ENCODE data around the gene BEST4. TPM values are rescaled to one million over a fixed set of nuclear protein-coding genes. Genes with fewer than 3 reads are reported as not detected.

BEST4 gene
- polyA plus RNA-seq, 1 donor from 2014 or later: not detected

DNA sequence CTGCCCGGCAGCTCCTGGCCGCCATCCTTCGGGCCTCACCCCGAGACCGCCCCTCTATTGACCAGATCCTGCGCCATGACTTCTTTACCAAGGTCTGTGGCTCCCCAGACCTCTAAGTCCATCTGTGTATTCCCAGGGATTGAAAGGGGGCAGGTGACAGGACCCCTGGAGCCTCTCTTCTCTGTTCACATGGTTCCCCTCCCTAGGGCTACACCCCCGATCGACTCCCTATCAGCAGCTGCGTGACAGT, 15.0 kb upstream of the BEST4 start:
- Histone ChIP-seq H3F3A (ENCODE audit: insufficient read depth, low read length, poor library complexity, severe bottlenecking) (no peaks in the 10 kb centered on the region), H3K27ac (ENCODE audit: low read length) (no peak overlapping the region), H3K9ac (ENCODE audit: low read length) (peak overlapping the region; percentile 68), H3K9me2 (ENCODE audit: insufficient read depth, low read length) (no peaks in the 10 kb centered on the region), H3K4me2 (ENCODE audit: low read length) (no peak overlapping the region), H3K9me3 (ENCODE audit: low read length) (no peaks in the 10 kb centered on the region), H3K79me2 (replicated peaks; ENCODE audit: insufficient read depth, low read length) (no peaks in the 10 kb centered on the region), H3K27me3 (ENCODE audit: insufficient read depth, low read depth, low read length) (no peaks in the 10 kb centered on the region), H2AFZ (ENCODE audit: low read depth, low read length) (no peak overlapping the region), H3K4me3 (ENCODE audit: low read length) (peak overlapping the region; percentile 89), H4K20me1 (ENCODE audit: insufficient read depth) (no peaks in the 10 kb centered on the region), H3K36me3 (ENCODE audit: insufficient read depth, low read length) (no peaks in the 10 kb centered on the region)
- no peak for TF ChIP-seq MXI1 (conservative IDR thresholded peaks at IDR 0.05; ENCODE audit: poor library complexity, severe bottlenecking)
- TF ChIP-seq SMC3 (conservative IDR thresholded peaks at IDR 0.05; ENCODE audit: poor library complexity): no peak
- no peak for TF ChIP-seq POLR2AphosphoS5 (IDR thresholded peaks at IDR 0.05)
- no peak for TF ChIP-seq EP300 (conservative IDR thresholded peaks at IDR 0.05; ENCODE audit: poor library complexity, severe bottlenecking)
- no peak for TF ChIP-seq RAD21 (conservative IDR thresholded peaks at IDR 0.05)
- TF ChIP-seq, protein P1, sequence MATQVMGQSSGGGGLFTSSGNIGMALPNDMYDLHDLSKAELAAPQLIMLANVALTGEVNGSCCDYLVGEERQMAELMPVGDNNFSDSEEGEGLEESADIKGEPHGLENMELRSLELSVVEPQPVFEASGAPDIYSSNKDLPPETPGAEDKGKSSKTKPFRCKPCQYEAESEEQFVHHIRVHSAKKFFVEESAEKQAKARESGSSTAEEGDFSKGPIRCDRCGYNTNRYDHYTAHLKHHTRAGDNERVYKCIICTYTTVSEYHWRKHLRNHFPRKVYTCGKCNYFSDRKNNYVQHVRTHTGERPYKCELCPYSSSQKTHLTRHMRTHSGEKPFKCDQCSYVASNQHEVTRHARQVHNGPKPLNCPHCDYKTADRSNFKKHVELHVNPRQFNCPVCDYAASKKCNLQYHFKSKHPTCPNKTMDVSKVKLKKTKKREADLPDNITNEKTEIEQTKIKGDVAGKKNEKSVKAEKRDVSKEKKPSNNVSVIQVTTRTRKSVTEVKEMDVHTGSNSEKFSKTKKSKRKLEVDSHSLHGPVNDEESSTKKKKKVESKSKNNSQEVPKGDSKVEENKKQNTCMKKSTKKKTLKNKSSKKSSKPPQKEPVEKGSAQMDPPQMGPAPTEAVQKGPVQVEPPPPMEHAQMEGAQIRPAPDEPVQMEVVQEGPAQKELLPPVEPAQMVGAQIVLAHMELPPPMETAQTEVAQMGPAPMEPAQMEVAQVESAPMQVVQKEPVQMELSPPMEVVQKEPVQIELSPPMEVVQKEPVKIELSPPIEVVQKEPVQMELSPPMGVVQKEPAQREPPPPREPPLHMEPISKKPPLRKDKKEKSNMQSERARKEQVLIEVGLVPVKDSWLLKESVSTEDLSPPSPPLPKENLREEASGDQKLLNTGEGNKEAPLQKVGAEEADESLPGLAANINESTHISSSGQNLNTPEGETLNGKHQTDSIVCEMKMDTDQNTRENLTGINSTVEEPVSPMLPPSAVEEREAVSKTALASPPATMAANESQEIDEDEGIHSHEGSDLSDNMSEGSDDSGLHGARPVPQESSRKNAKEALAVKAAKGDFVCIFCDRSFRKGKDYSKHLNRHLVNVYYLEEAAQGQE (IDR thresholded peaks at IDR 0.05; ENCODE audit: borderline replicate concordance): no peak
- TF ChIP-seq, protein P2, sequence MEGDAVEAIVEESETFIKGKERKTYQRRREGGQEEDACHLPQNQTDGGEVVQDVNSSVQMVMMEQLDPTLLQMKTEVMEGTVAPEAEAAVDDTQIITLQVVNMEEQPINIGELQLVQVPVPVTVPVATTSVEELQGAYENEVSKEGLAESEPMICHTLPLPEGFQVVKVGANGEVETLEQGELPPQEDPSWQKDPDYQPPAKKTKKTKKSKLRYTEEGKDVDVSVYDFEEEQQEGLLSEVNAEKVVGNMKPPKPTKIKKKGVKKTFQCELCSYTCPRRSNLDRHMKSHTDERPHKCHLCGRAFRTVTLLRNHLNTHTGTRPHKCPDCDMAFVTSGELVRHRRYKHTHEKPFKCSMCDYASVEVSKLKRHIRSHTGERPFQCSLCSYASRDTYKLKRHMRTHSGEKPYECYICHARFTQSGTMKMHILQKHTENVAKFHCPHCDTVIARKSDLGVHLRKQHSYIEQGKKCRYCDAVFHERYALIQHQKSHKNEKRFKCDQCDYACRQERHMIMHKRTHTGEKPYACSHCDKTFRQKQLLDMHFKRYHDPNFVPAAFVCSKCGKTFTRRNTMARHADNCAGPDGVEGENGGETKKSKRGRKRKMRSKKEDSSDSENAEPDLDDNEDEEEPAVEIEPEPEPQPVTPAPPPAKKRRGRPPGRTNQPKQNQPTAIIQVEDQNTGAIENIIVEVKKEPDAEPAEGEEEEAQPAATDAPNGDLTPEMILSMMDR (IDR thresholded peaks at IDR 0.05; ENCODE audit: poor library complexity, severe bottlenecking): no peak
- TF ChIP-seq EZH2 (IDR thresholded peaks at IDR 0.05; ENCODE audit: borderline replicate concordance, insufficient read depth, low read length, poor library complexity, severe bottlenecking): no peak
- TF ChIP-seq TAF1 (IDR thresholded peaks at IDR 0.05; ENCODE audit: low read depth): no peak

DNA sequence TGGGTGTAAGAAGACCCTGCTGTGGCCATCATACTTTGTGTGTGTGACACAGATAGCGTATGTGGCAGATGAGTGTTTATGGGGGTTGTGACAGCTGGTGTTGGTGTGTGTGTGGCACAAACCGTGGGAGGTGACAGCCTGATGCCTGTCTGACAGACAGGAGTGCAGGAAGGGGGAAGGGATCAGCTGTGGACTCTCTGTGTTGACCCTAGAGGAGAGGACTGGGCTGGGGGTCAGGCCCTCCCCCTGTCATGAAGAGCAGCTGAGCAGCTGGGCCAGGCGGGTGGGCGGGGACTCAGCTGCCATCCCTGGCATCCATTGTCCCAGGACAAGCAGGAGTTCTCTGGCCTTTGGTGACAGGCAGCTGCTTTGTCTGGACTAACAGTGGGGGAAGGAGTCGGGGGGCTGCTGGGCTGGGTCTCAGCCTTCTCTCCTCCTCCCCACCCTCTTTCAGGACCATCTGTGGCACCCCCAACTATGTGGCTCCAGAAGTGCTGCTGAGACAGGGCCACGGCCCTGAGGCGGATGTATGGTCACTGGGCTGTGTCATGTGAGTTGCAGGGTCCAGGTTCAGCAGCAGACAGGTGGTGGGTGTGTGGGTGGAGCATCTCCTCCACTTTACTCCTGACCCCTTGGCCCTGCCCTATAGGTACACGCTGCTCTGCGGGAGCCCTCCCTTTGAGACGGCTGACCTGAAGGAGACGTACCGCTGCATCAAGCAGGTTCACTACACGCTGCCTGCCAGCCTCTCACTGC, 14.5 kb upstream of the BEST4 start:
- no peaks in the 10 kb centered on the region for H3F3A ChIP-seq (ENCODE audit: insufficient read depth, low read length, poor library complexity, severe bottlenecking)
- no peaks in the 10 kb centered on the region for H3K27me3 ChIP-seq (ENCODE audit: insufficient read depth, low read depth, low read length)
- peak overlapping the region; percentile 39 for H3K4me2 ChIP-seq (ENCODE audit: low read length)
- TF ChIP-seq RAD21 (conservative IDR thresholded peaks at IDR 0.05) (no peak), EP300 (conservative IDR thresholded peaks at IDR 0.05; ENCODE audit: poor library complexity, severe bottlenecking) (peak; percentile 71), POLR2AphosphoS5 (IDR thresholded peaks at IDR 0.05) (peak; percentile 89)
- TF ChIP-seq, protein P1 (IDR thresholded peaks at IDR 0.05; ENCODE audit: borderline replicate concordance): peak; percentile 31
- no peaks in the 10 kb centered on the region for H3K9me2 ChIP-seq (ENCODE audit: insufficient read depth, low read length)
- peak overlapping the region; percentile 39 for H3K27ac ChIP-seq (ENCODE audit: low read length)
- H3K79me2 ChIP-seq (replicated peaks; ENCODE audit: insufficient read depth, low read length): no peaks in the 10 kb centered on the region
- H4K20me1 ChIP-seq (ENCODE audit: insufficient read depth): no peaks in the 10 kb centered on the region
- peak overlapping the region; percentile 89 for H3K4me3 ChIP-seq (ENCODE audit: low read length)
- H3K36me3 ChIP-seq (ENCODE audit: insufficient read depth, low read length): no peaks in the 10 kb centered on the region
- H2AFZ ChIP-seq (ENCODE audit: low read depth, low read length): peak overlapping the region; percentile 45
- H3K9me3 ChIP-seq (ENCODE audit: low read length): no peaks in the 10 kb centered on the region
- H3K9ac ChIP-seq (ENCODE audit: low read length): peak overlapping the region; percentile 68

All from neural cell (in vitro differentiated cells).